IMR-90 (cell line): ENCODE data around the gene ACBD3. TPM values are rescaled to one million over a fixed set of nuclear protein-coding genes. Genes with fewer than 3 reads are reported as not detected.

Experiments used
- ATAC-seq: fragments of 200-7000 bp; cut with Tn5 transposase; 2 replicates; pipeline ENCODE4 v1.9.1; 2020; ENCODE audit warnings: low read depth, mild to moderate bottlenecking, moderate library complexity
- BruUV-seq: library from RNA; stranded (reverse); fragments of 400-500 nt; replicated peaks from 2 replicates; lab custom pipeline; 2021; lab: Mats Ljungman, UMichigan
- CTCF ChIA-PET: fragments of 300-600 bp; formaldehyde crosslinking; extraction: SDS; loops from one replicate; lab custom pipeline; 2021; ENCODE audit warnings: antibody characterized with exemption; lab: Yijun Ruan, JAX
- POLR2A ChIA-PET: fragments of 300-600 bp; sonication (Branson Sonifier 250); formaldehyde crosslinking; loops from one replicate; lab custom pipeline; 2022; ENCODE audit warnings: antibody characterized with exemption; ENCODE audit not compliant: unreplicated experiment; lab: Charles Lee
- DNase-seq: peaks from one replicate; pipeline ENCODE4 v3.0.0; 2013
- H2AFZ ChIP-seq: replicated peaks from 2 replicates; pipeline ENCODE3; 2013; ENCODE audit warnings: low read length, mild to moderate bottlenecking; ENCODE audit not compliant: poor library complexity
- H2AK5ac ChIP-seq: 2 replicates; pipeline ENCODE4 v1.6.1; 2013; ENCODE audit warnings: low read depth, low read length, inconsistent platforms
- H2AK9ac ChIP-seq: replicated peaks from 2 replicates; pipeline ENCODE3; 2013; ENCODE audit warnings: mild to moderate bottlenecking, low read depth, low read length, moderate library complexity; ENCODE audit not compliant: poor library complexity
- H2BK120ac ChIP-seq: 2 replicates; pipeline ENCODE4 v1.6.1; 2013; ENCODE audit warnings: low read depth, low read length, inconsistent platforms
- H2BK15ac ChIP-seq: 3 replicates; pipeline ENCODE4 v1.6.1; 2013; ENCODE audit warnings: low read depth, low read length, inconsistent platforms
- H2BK20ac ChIP-seq: 2 replicates; pipeline ENCODE4 v1.6.1; 2013; ENCODE audit warnings: low read depth, mild to moderate bottlenecking, inconsistent platforms, low read length, moderate library complexity
- H2BK5ac ChIP-seq: 2 replicates; pipeline ENCODE4 v1.6.1; 2013; ENCODE audit warnings: mild to moderate bottlenecking, low read depth, low read length, inconsistent platforms; ENCODE audit not compliant: poor library complexity, severe bottlenecking
- H3K14ac ChIP-seq: replicated peaks from 2 replicates; pipeline ENCODE4 v1.6.1; 2013; ENCODE audit warnings: low read depth, low read length, inconsistent platforms
- H3K18ac ChIP-seq: 2 replicates; pipeline ENCODE4 v1.6.1; 2013; ENCODE audit warnings: low read depth, low read length, control low read depth
- H3K23ac ChIP-seq: 2 replicates; pipeline ENCODE4 v1.6.1; 2013; ENCODE audit warnings: low read depth, low read length, inconsistent platforms
- H3K27ac ChIP-seq: 2 replicates; pipeline ENCODE4 v1.5.1; 2013; ENCODE audit warnings: mild to moderate bottlenecking, control low read depth, low read length; ENCODE audit not compliant: insufficient read depth
- H3K27me3 ChIP-seq: 2 replicates; pipeline ENCODE4 v1.6.1; 2013; ENCODE audit warnings: low read length; ENCODE audit not compliant: control insufficient read depth, insufficient read depth
- H3K36me3 ChIP-seq: 2 replicates; pipeline ENCODE4 v1.6.1; 2013; ENCODE audit warnings: low read length, mixed read lengths; ENCODE audit not compliant: control insufficient read depth, insufficient read depth
- H3K4ac ChIP-seq: 2 replicates; pipeline ENCODE4 v1.6.1; 2013; ENCODE audit warnings: low read depth, low read length, inconsistent platforms
- H3K4me1 ChIP-seq: 2 replicates; pipeline ENCODE4 v1.6.1; 2013; ENCODE audit warnings: low read length, mixed read lengths; ENCODE audit not compliant: control insufficient read depth, insufficient read depth
- H3K4me2 ChIP-seq: 2 replicates; pipeline ENCODE4 v1.6.1; 2013; ENCODE audit warnings: low read depth, mild to moderate bottlenecking, control low read depth, low read length, moderate library complexity
- H3K4me3 ChIP-seq: 2 replicates; pipeline ENCODE4 v1.5.1; 2013; ENCODE audit warnings: low read depth, mild to moderate bottlenecking, control low read depth, low read length, moderate library complexity; ENCODE audit not compliant: insufficient read depth
- H3K56ac ChIP-seq: 2 replicates; pipeline ENCODE4 v1.6.1; 2013; ENCODE audit warnings: low read length, inconsistent platforms; ENCODE audit not compliant: insufficient read depth; ENCODE audit errors: extremely low read depth
- H3K79me1 ChIP-seq, 2 experiments: 2 replicates each; pipeline ENCODE4 v1.6.1; 2013; ENCODE audit warnings: low read length in 2 of 2, inconsistent platforms in 1 of 2, low read depth in 1 of 2
- H3K9ac ChIP-seq: 2 replicates; pipeline ENCODE4 v1.6.1; 2013; ENCODE audit warnings: low read depth, low read length, control low read depth
- H3K9me1 ChIP-seq: 2 replicates; pipeline ENCODE4 v1.6.1; 2013; ENCODE audit warnings: low read length, inconsistent platforms; ENCODE audit not compliant: insufficient read depth
- H3K9me3 ChIP-seq: 2 replicates; pipeline ENCODE4 v1.6.1; 2013; ENCODE audit warnings: low read length; ENCODE audit not compliant: control insufficient read depth, insufficient read depth
- H4K20me1 ChIP-seq: 2 replicates; pipeline ENCODE4 v1.6.1; 2013; ENCODE audit warnings: low read length, inconsistent platforms; ENCODE audit not compliant: insufficient read depth
- H4K5ac ChIP-seq: 2 replicates; pipeline ENCODE4 v1.6.1; 2013; ENCODE audit warnings: mild to moderate bottlenecking, low read depth, low read length, control low read depth
- H4K8ac ChIP-seq, 2 experiments: 2 replicates each; pipeline ENCODE4 v1.6.1; 2013; ENCODE audit warnings: low read depth in 2 of 2, low read length in 2 of 2, control low read depth in 1 of 2, inconsistent platforms in 1 of 2
- H4K91ac ChIP-seq: 2 replicates; pipeline ENCODE4 v1.6.1; 2013; ENCODE audit warnings: low read depth, low read length, inconsistent platforms; ENCODE audit not compliant: insufficient read depth
- BHLHE40 ChIP-seq: fragments of 150-350 bp; IDR thresholded peaks from 2 replicates; pipeline ENCODE4 v1.6.1; 2016; ENCODE audit warnings: mild to moderate bottlenecking, low read depth, low read length
- CEBPB ChIP-seq: IDR thresholded peaks from 2 replicates; pipeline ENCODE4 v1.6.1; 2012; ENCODE audit warnings: low read depth, low read length, improper control_type of control experiment
- CHD1 ChIP-seq: IDR thresholded peaks from 2 replicates; pipeline ENCODE4 v1.6.1; 2012; ENCODE audit warnings: low read depth, low read length, improper control_type of control experiment
- CTCF ChIP-seq: conservative IDR thresholded peaks from 2 replicates; pipeline ENCODE4 v1.5.1; 2012; ENCODE audit warnings: mild to moderate bottlenecking, low read depth, low read length, improper control_type of control experiment
- ELK1 ChIP-seq: fragments of 150-350 bp; IDR thresholded peaks from 2 replicates; pipeline ENCODE4 v1.6.1; 2016; ENCODE audit warnings: low read depth, mild to moderate bottlenecking, low read length, moderate library complexity, borderline replicate concordance
- FOS ChIP-seq: fragments of 150-350 bp; IDR thresholded peaks from 2 replicates; pipeline ENCODE4 v1.6.1; 2016; ENCODE audit warnings: low read depth, low read length
- MAZ ChIP-seq: IDR thresholded peaks from 2 replicates; pipeline ENCODE4 v1.6.1; 2012; ENCODE audit warnings: low read depth, mild to moderate bottlenecking, low read length, improper control_type of control experiment, moderate library complexity, borderline replicate concordance
- MXI1 ChIP-seq: IDR thresholded peaks from 2 replicates; pipeline ENCODE4 v1.6.1; 2012; ENCODE audit warnings: low read depth, mild to moderate bottlenecking, low read length, moderate library complexity, borderline replicate concordance
- POLR2A ChIP-seq: IDR thresholded peaks from 2 replicates; pipeline ENCODE4 v1.6.1; 2012; ENCODE audit warnings: mild to moderate bottlenecking, low read depth, low read length
- RCOR1 ChIP-seq: IDR thresholded peaks from 2 replicates; pipeline ENCODE4 v1.6.1; 2012; ENCODE audit warnings: mild to moderate bottlenecking, low read length, improper control_type of control experiment; ENCODE audit not compliant: insufficient replicate concordance
- SMC3 ChIP-seq: fragments of 150-350 bp; IDR thresholded peaks from 2 replicates; pipeline ENCODE4 v1.6.1; 2016; ENCODE audit warnings: low read depth, mild to moderate bottlenecking, antibody characterized with exemption, low read length, moderate library complexity
- USF2 ChIP-seq: fragments of 150-350 bp; IDR thresholded peaks from 2 replicates; pipeline ENCODE4 v1.6.1; 2017; ENCODE audit warnings: mild to moderate bottlenecking, antibody characterized with exemption, low read length, low read depth
- WGBS, 2 experiments: methylation state at CpG; one replicate each; pipeline versions ENCODE4 v1.1.5 to v1.1.7; 2013; ENCODE audit warnings: missing lambda C conversion rate in 2 of 2; ENCODE audit not compliant: insufficient read length in 1 of 2; ENCODE audit errors: extremely low coverage in 2 of 2; 5-methylcytosine and 5-hydroxymethylcytosine counted together
- dilution Hi-C: fragments of 300-500 bp; cut with HindIII; formaldehyde crosslinking; loops from one replicate; pipeline ENCODE4 v1.14.3; 2018; ENCODE audit warnings: low sequenced_read_pairs; ENCODE audit not compliant: unreplicated experiment
- in situ Hi-C: fragments of 300-500 bp; cut with MboI; formaldehyde crosslinking; loops from 3 replicates; pipeline ENCODE4 v1.14.3; 2019; ENCODE audit warnings: low sequenced_read_pairs, inconsistent platforms, mixed read lengths
- intact Hi-C: fragments of 100-400 bp; cut with micrococcal nuclease; formaldehyde crosslinking; loops from 2 replicates; pipeline ENCODE4 v1.10.0; 2022
- polyA plus RNA-seq, 3 experiments: library from polyadenylated mRNA; depleted of rRNA; stranded (reverse); fragments of >200 nt; gene quantifications; 2 replicates each; pipeline ENCODE4 v1.2.3, GENCODE V29; 2012; ENCODE audit warnings: low replicate concordance in 1 of 3
- total RNA-seq: library from RNA; depleted of rRNA; stranded (reverse); fragments of >200 nt; gene quantifications from 2 replicates; pipeline ENCODE4 v1.2.3, GENCODE V29; 2012

Gene ACBD3
- total and polyA plus RNA-seq, 2 of the 4 experiments (the other 2 are of a cell fraction): 30.3 to 59.7 TPM

GRCh38 chr1:226203240-226203639 lies 16.7 kb upstream of the ACBD3 start:
- Histone ChIP-seq H3K56ac (no peak overlapping the region), H3K9ac (no peak overlapping the region), H2BK20ac (no peak overlapping the region), H4K8ac (no peak overlapping the region), H3K27ac (no peak overlapping the region), H3K18ac (no peak overlapping the region), H2BK15ac (no peak overlapping the region), H2AK9ac (no peak overlapping the region), H2BK5ac (no peak overlapping the region), H3K23ac (no peak overlapping the region), H3K27me3 (peaks cover 8% of the 10 kb centered on the region; the same call in 1 of the 2 replicates), H4K91ac (no peak overlapping the region), H3K4ac (no peak overlapping the region), H3K14ac (no peak overlapping the region), H3K9me1 (no peaks in the 10 kb centered on the region), H2AK5ac (no peak overlapping the region), H3K79me1 (no peaks in the 10 kb centered on the region), H2AFZ (no peak overlapping the region), H3K4me3 (no peak overlapping the region), H3K9me3 (no peaks in the 10 kb centered on the region), H3K4me1 (no peaks in the 10 kb centered on the region), H2BK120ac (no peak overlapping the region), H3K36me3 (no peaks in the 10 kb centered on the region), H3K4me2 (no peak overlapping the region), H4K5ac (no peak overlapping the region), H4K20me1 (no peaks in the 10 kb centered on the region)
- no TSS peak for BruUV-seq
- ATAC-seq: no peak
- CTCF ChIA-PET: interaction anchor here (0.6 to 0.7 kb wide), 3 partner anchors 11 to 595 kb away, joined by 3 to 6 read pairs (median 3); no protein-coding TSS in a partner anchor
- POLR2A ChIA-PET: no interaction called here
- no CpG with 5 or more reads among the region's 1 CpG for WGBS, 2 experiments
- no peak for DNase-seq
- intact Hi-C loops (loop anchor here (10.0 kb wide), 1 partner anchor 132 kb away; no protein-coding TSS in a partner anchor), in situ Hi-C loops (no loop called here), dilution Hi-C loops (no loop called here)
- TF ChIP-seq ELK1 (no peak), FOS (no peak), CTCF (no peak), POLR2A (no peak), MXI1 (no peak), BHLHE40 (no peak), RCOR1 (no peak), CHD1 (no peak), MAZ (no peak), SMC3 (no peak), CEBPB (no peak), USF2 (no peak)
